Psoas muscle (tissue), 8 donors: Measurements from ENCODE around the gene SORT1. TPM values are rescaled to one million over a fixed set of nuclear protein-coding genes. Genes with fewer than 3 reads are reported as not detected.

Experiments
- ATAC-seq, 4 donors: fragments of 200-7000 bp; cut with Tn5 transposase; one replicate each; pipeline ENCODE4 v1.9.1; 2020; ENCODE audit warnings: moderate library complexity in 3 of 4, mild to moderate bottlenecking in 2 of 4
- DNase-seq, 2 donors: peaks; one replicate each; pipeline ENCODE4 v3.0.0-alpha.2; 2020
- H3K27ac ChIP-seq: fragments of 200-600 bp; one replicate; pipeline ENCODE4 v1.8.0; 2022
- H3K27me3 ChIP-seq, 3 donors: fragments of 200-600 bp in 1 of 3; one replicate each; pipeline versions ENCODE4 v1.6.1 to v1.8.0; 2013 to 2022; ENCODE audit warnings: low read length in 2 of 3, mild to moderate bottlenecking in 2 of 3, moderate library complexity in 1 of 3; ENCODE audit not compliant: insufficient read depth in 3 of 3
- H3K36me3 ChIP-seq, 2 donors: fragments of 200-600 bp in 1 of 2; one replicate each; pipeline versions ENCODE4 v1.6.1 to v1.8.0; 2013 to 2022; ENCODE audit warnings: low read depth in 1 of 2, mild to moderate bottlenecking in 1 of 2, moderate library complexity in 1 of 2; ENCODE audit not compliant: insufficient read depth in 1 of 2
- H3K4me1 ChIP-seq: fragments of 200-600 bp; one replicate; pipeline ENCODE4 v1.8.0; 2022
- H3K4me3 ChIP-seq: fragments of 200-600 bp; one replicate; pipeline ENCODE4 v1.8.0; 2022; ENCODE audit warnings: mild to moderate bottlenecking
- H3K9me3 ChIP-seq: fragments of 200-600 bp; one replicate; pipeline ENCODE4 v1.8.0; 2022
- WGBS, 3 donors: extraction: QIAGEN DNeasy Blood & Tissue Kit; methylation state at CpG; one replicate each; pipeline versions ENCODE4 v1.1.6 to v1.1.7; 2013; 5-methylcytosine and 5-hydroxymethylcytosine counted together
- intact Hi-C, 2 donors: fragments of 100-400 bp; cut with DNase I; formaldehyde crosslinking; loops; one replicate each; pipeline versions ENCODE4 v1.11.0 to v1.14.2; 2022
- polyA plus RNA-seq, 3 donors: library from polyadenylated mRNA; stranded (reverse); fragments of 200-250 nt; gene quantifications; one replicate each; pipeline ENCODE4 v1.2.3, GENCODE V29; 2013
- total RNA-seq, 4 donors: library from RNA; stranded (reverse); fragmentation: NEBNext Ultra II Directional in 2 of 4; extraction: Animal tissue kit (Norgen Biotek cat#: 25700) in 2 of 4; gene quantifications; one replicate each; pipeline versions ENCODE4 v1.2.1 to v1.2.4, GENCODE V29; 2021 to 2023
- TF ChIP-seq, protein P1 (sequence below): fragments of 200-600 bp; IDR thresholded peaks from one replicate; pipeline ENCODE4 v1.8.0; 2022; ENCODE audit warnings: antibody characterized with exemption
- donor health status: healthy with polysubstance abuse.
- donor health status: DM: no; HTN: no; CAD: no; lungs with moderate emphysema.
- donor health status: Bipolar disorder and iron deficiency.
- donor health status: healthy.
- donor health status: DM: yes; HTN: yes; CAD: no.
- donor health status: DM: no; HTN: no; CAD: no.
- donor health status: DM: no; HTN: no; CAD: no.
- donor health status: DM: yes; HTN: yes; CAD: no.

The SORT1 gene
- total and polyA plus RNA-seq, 7 donors: 15.8 to 363 (median 131) TPM

DNA sequence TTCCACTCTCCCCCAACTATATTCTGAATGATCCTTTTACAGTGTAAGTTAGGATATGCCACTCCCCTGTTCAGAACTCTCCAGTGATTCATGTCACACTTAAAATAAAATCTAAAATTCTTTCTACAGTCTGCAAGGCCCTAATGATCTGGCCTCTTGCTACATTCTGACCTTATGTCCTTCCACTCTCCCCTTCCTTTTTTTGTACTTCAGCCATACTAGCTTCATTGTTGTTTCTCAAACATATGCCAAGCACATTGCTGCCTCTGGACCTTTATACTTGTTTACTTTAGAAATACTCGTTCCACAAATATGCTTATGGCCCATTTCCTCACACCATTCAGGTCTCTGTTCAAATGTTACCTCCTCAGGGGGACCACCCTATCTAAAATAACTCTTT lies 43.4 kb upstream of the SORT1 start:
- Histone ChIP-seq H3K4me1 (peaks cover 12% of the 10 kb centered on the region), H3K36me3 (no peaks in the 10 kb centered on the region), H3K27ac (no peak overlapping the region), H3K9me3 (no peaks in the 10 kb centered on the region), H3K27me3 (peaks cover 0 to 15% (median 2%) of the 10 kb centered on the region in 3 donors), H3K4me3 (no peak overlapping the region)
- TF ChIP-seq, protein P1, sequence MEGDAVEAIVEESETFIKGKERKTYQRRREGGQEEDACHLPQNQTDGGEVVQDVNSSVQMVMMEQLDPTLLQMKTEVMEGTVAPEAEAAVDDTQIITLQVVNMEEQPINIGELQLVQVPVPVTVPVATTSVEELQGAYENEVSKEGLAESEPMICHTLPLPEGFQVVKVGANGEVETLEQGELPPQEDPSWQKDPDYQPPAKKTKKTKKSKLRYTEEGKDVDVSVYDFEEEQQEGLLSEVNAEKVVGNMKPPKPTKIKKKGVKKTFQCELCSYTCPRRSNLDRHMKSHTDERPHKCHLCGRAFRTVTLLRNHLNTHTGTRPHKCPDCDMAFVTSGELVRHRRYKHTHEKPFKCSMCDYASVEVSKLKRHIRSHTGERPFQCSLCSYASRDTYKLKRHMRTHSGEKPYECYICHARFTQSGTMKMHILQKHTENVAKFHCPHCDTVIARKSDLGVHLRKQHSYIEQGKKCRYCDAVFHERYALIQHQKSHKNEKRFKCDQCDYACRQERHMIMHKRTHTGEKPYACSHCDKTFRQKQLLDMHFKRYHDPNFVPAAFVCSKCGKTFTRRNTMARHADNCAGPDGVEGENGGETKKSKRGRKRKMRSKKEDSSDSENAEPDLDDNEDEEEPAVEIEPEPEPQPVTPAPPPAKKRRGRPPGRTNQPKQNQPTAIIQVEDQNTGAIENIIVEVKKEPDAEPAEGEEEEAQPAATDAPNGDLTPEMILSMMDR: no peak
- DNase-seq (no peak), ATAC-seq (no peak)
- 34 to 57% (median 42%) methylated on average over 1 of the region's 1 CpG for WGBS, 3 donors
- intact Hi-C loops: loop anchor here in 1 of 2 donors (1.0 kb wide), 1 partner anchor 14 kb away; no protein-coding TSS in a partner anchor

DNA sequence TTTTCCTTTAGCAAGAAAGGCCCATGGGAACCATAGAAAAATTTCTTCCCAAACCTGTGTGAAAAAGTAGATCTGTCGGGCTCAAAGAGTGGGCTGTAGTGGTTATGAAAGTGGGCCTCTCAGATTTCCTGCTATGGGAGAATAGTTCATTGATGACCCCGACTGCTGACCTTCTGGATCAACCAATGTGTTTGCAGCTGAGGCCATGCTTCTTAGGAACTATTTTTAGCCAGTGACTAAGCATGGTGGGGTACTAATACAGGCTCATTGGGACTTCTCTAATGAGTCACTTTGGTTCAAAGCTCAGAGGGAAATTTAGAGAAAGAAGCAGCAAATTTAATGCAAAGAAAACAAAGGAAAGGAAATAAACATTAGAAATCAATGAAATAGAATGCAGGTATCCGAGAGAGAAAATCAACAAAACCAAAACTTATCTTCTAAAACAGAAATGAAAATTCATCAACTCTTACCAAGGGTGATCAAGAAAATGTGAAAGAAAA lies 41.1 kb upstream of the SORT1 start:
- TF ChIP-seq, protein P1: no peak
- Histone ChIP-seq H3K27ac (peak overlapping the region; percentile 61), H3K9me3 (no peaks in the 10 kb centered on the region), H3K4me1 (peaks cover 12% of the 10 kb centered on the region), H3K27me3 (peaks cover 0 to 15% (median 0%) of the 10 kb centered on the region in 3 donors), H3K4me3 (no peak overlapping the region), H3K36me3 (no peaks in the 10 kb centered on the region)
- WGBS, 3 donors: 46 to 55% (median 50%) methylated on average over 3 of the region's 3 CpGs
- DNase-seq: no peak
- peak; percentile 97 to 99 (median 98) for ATAC-seq
- intact Hi-C loops: no loop called here

GRCh38 chr1:109434484-109434883 lies 36.8 kb upstream of the SORT1 start:
- H3K27me3 ChIP-seq: no peaks in the 10 kb centered on the region
- intact Hi-C loops: no loop called here
- 79 to 92% (median 80%) methylated on average over 1 of the region's 1 CpG for WGBS, 3 donors
- no peak overlapping the region for H3K4me3 ChIP-seq
- DNase-seq: no peak
- no peaks in the 10 kb centered on the region for H3K36me3 ChIP-seq
- no peak for ATAC-seq
- peaks cover 11% of the 10 kb centered on the region for H3K4me1 ChIP-seq
- no peaks in the 10 kb centered on the region for H3K9me3 ChIP-seq
- no peak overlapping the region for H3K27ac ChIP-seq
- TF ChIP-seq, protein P1: no peak

DNA sequence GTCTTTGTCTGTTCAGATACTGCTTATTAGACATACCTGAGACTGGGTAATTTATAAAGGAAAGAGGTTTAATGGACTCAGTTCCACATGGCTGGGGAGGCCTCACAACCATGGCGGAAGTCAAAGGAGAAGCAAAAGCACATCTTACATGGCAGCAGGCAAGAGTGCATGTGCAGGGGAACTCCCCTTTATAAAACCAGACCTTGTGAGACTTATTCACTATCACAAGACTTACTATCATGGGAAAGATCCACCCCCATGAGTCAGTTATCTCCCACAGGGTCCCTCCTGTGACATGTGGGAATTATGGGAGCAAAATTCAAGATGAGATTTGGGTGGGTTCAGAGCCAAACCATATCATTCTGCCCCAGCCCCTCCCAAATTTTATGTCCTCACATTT lies 35.6 kb upstream of the SORT1 start:
- intact Hi-C loops: no loop called here
- Histone ChIP-seq H3K27ac (no peak overlapping the region), H3K36me3 (no peaks in the 10 kb centered on the region), H3K27me3 (no peaks in the 10 kb centered on the region), H3K9me3 (no peaks in the 10 kb centered on the region), H3K4me3 (no peak overlapping the region), H3K4me1 (no peaks in the 10 kb centered on the region)
- ATAC-seq (no peak), DNase-seq (no peak)
- WGBS, 3 donors: 86 to 98% (median 95%) methylated on average over 1 of the region's 1 CpG
- TF ChIP-seq, protein P1: no peak

- Histone ChIP-seq H3K4me3 (no peak overlapping the region), H3K9me3 (no peaks in the 10 kb centered on the region), H3K36me3 (no peaks in the 10 kb centered on the region), H3K27me3 (no peaks in the 10 kb centered on the region), H3K4me1 (peaks cover 6% of the 10 kb centered on the region), H3K27ac (no peak overlapping the region)
- DNase-seq (no peak), ATAC-seq (no peak)
- intact Hi-C loops: no loop called here
- TF ChIP-seq, protein P1: no peak
Measured at GRCh38 chr1:109432336-109432735, 34.6 kb upstream of the SORT1 start.
